Myometrial cell (primary cell): ENCODE measurements around the gene CLTC. TPM values are rescaled to one million over a fixed set of nuclear protein-coding genes. Genes with fewer than 3 reads are reported as not detected.

Source experiments
- total RNA-seq: library from RNA; depleted of rRNA; stranded (reverse); fragments of >200 nt; gene quantifications from 2 replicates; pipeline ENCODE4 v1.2.3, GENCODE V29; 2015

Gene CLTC
- total RNA-seq: 302 and 438 TPM in 2 replicates

DNA sequence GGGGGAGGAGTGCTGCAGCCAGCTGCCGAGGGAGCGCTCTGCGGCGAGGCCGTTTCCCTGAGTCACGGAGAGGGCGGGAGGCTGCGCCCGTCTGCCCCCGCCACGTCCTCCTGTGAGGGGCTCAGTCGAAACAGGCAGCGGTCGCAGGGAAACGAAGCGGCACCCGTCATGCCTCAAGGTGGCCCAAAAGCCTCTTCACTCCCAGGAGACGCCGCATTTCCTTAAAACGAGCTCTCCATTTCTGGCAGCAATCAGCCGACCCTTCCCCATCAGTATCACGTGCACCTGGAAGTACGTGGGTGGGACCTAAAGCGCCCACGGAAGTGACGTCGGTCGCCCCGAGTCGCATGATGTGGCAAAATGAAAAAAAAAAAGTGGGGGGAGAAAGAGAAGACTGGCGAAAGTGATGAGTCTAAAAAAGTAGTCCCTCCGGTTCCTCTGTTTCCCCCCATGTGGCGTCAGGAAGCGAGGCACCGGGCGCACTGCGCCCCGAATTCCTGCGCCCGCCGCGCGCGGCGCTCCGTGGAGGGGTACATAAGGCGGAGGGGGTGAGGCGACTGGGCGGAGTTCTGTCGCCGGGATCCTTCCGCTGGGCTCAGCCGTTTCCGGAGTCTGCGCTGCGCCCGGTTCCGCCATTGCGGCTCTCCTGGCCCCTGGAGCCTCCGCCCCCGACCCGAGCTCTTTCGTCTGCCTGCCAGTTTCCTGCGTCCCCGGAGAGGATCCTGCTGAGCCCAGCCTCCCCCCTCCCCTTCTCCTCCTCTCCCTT is at the start of gene CLTC:
CLTC (plus strand) TSS at position 598 of the 766 bp plus-strand sequence. CDS start 237 bp downstream, outside the sequence.

GRCh38 chr17:59707149-59707970 is 87.7 kb downstream of the CLTC start, which contains the start of the genes PTRH2 and VMP1:
TSS of gene PTRH2 (minus strand) at chr17:59707430. CDS start at chr17:59697978, 9,452 bp downstream.
TSS of gene VMP1 (plus strand) at chr17:59707654. CDS start at chr17:59731447, 23,793 bp downstream.

Other genes starting within 250 kb of the CLTC start
- gene DHX40, start 54.3 kb upstream of the CLTC start, total RNA-seq: 29.7 and 40.6 TPM in 2 replicates
- gene PTRH2, start 87.5 kb downstream of the CLTC start, total RNA-seq: 23.6 and 39.3 TPM in 2 replicates
- gene VMP1, start 87.8 kb downstream of the CLTC start, total RNA-seq: 127 and 136 TPM in 2 replicates